ENCODE results near the gene MUC12. TPM values are rescaled to one million over a fixed set of nuclear protein-coding genes. Genes with fewer than 3 reads are reported as not detected.

The MUC12 gene
- total and polyA plus RNA-seq, 9 of the 15 experiments (the other 6 are each of a cell fraction or from before 2014, with no cell fraction given), result 0.23 to 1.2 (median 0.79) TPM; not detected in 1

DNA sequence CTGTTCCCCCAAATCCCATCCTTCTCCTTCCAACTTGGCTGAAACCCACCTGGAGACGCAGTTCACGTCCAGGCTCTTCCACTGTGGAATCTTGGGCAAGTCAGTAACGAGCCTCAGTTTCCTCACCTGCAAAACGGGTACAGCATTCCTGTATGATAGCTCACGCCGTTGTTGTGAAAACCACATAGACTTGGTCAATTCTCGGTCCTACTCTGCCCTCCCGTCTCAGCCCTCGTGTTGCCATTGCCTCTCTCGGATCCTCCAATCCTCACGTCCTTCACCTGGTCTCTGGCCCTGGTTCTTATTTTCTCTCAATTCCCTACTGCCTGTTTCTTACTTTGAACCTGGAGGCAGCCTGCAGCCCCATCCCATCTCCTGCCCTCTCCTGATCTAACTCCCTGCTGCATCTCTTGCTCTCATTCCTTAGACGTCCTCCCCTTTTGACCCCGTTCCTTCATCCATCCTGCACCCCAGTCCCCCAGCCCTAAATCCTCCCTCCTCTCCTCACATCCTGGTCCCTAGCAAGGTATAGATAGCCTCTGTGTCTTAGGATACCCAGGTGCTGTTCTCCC, 2.0 kb upstream of the MUC12 start:
- BruUV-seq (replicated peaks), result no TSS peak
- TF ChIP-seq RBM25 (IDR thresholded peaks at IDR 0.05; ENCODE audit: low read depth, low read length, severe bottlenecking), result peak; percentile 94
- 0 out of 6 replicates have a peak, but pooled peaks of 1 of the 3 experiments have one; percentile 11 for TF ChIP-seq CTCF (IDR thresholded peaks at IDR 0.05 in 2 of 3, conservative IDR thresholded peaks at IDR 0.05 in 1 of 3; ENCODE audit: insufficient read depth in 2 of 3, low read depth in 1 of 3, low read length in 3 of 3)
- peak; percentile 80; the same call in 1 of the 2 replicates for TF ChIP-seq SMARCA5 (IDR thresholded peaks at IDR 0.05)
- TF ChIP-seq PTBP1 (IDR thresholded peaks at IDR 0.05; ENCODE audit: low read depth, low read length), result 0 out of 2 replicates have a peak, but pooled peaks have one; percentile 82
- TF ChIP-seq, protein P1, sequence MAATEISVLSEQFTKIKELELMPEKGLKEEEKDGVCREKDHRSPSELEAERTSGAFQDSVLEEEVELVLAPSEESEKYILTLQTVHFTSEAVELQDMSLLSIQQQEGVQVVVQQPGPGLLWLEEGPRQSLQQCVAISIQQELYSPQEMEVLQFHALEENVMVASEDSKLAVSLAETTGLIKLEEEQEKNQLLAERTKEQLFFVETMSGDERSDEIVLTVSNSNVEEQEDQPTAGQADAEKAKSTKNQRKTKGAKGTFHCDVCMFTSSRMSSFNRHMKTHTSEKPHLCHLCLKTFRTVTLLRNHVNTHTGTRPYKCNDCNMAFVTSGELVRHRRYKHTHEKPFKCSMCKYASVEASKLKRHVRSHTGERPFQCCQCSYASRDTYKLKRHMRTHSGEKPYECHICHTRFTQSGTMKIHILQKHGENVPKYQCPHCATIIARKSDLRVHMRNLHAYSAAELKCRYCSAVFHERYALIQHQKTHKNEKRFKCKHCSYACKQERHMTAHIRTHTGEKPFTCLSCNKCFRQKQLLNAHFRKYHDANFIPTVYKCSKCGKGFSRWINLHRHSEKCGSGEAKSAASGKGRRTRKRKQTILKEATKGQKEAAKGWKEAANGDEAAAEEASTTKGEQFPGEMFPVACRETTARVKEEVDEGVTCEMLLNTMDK (IDR thresholded peaks at IDR 0.05; ENCODE audit: borderline replicate concordance, insufficient read depth, low read depth, low read length, poor library complexity, severe bottlenecking), result no peak
- peak; percentile 12; the same call in 1 of the 2 replicates for TF ChIP-seq TEAD2 (tag; IDR thresholded peaks at IDR 0.05)
- TF ChIP-seq ZBTB26 (CRISPR knock-in tag; IDR thresholded peaks at IDR 0.05), result peak; percentile 85; the same call in 1 of the 2 replicates
- no peak for TF ChIP-seq ZNF444 (CRISPR knock-in tag; IDR thresholded peaks at IDR 0.05)
- 0 out of 2 replicates have a peak, but pooled peaks have one; percentile 9 for TF ChIP-seq PBX2 (CRISPR knock-in tag; IDR thresholded peaks at IDR 0.05; ENCODE audit: low read depth)
- TF ChIP-seq PBX2 (tag; conservative IDR thresholded peaks at IDR 0.05; ENCODE audit: low read depth), result no peak
- TF ChIP-seq RCOR1 (IDR thresholded peaks at IDR 0.05; ENCODE audit: borderline replicate concordance in 1 of 2, low read depth in 2 of 2, low read length in 2 of 2), result peak in 1 of 2 experiments; percentile 64; a peak in 2 of 4 replicates
- peak; percentile 96 for TF ChIP-seq BCOR (IDR thresholded peaks at IDR 0.05)
- TF ChIP-seq ZC3H4 (CRISPR knock-in tag; IDR thresholded peaks at IDR 0.05; ENCODE audit: borderline replicate concordance), result no peak

More for the DNA sequence above, 2.0 kb upstream of the MUC12 start:
- peak; percentile 63 for FAIRE-seq
- H4K20me1 ChIP-seq (replicated peaks; ENCODE audit: control insufficient read depth, insufficient read depth, low read length), result peaks cover 20% of the 10 kb centered on the region
- no peak overlapping the region for H3K9ac ChIP-seq (ENCODE audit: insufficient read depth in 1 of 2, low read depth in 2 of 2, low read length in 2 of 2)
- WGBS (ENCODE audit: insufficient coverage, low coverage, missing lambda C conversion rate), result 3% methylated on average over 13 of the region's 13 CpGs
- H3K4me2 ChIP-seq (ENCODE audit: insufficient read depth, low read length), result no peak overlapping the region
- peaks cover 12 to 25% of the 10 kb centered on the region in 2 experiments; a peak in 4 of 5 replicates for H3K4me1 ChIP-seq (replicated peaks in 1 of 2; ENCODE audit: control insufficient read depth in 2 of 2, insufficient read depth in 2 of 2, low read length in 2 of 2)
- H3K36me3 ChIP-seq (ENCODE audit: control insufficient read depth, insufficient read depth, low read length), result no peaks in the 10 kb centered on the region
- ChIA-PET POLR2A (interaction anchor here (0.6 to 1.9 kb wide), 4 partner anchors 9 to 55 kb away, joined by 3 to 6 read pairs (median 3); no protein-coding TSS in a partner anchor), CTCF (ENCODE audit: low intra/inter-chr PET ratio) (interaction anchor here (1.8 kb wide), 1 partner anchor 110 kb away, joined by 9 read pairs; no protein-coding TSS in a partner anchor)
- peak in 2 of 4 experiments; percentile 24 to 38 for DNase-seq (ENCODE audit: extremely low read depth in 1 of 4, low spot score in 3 of 4)
- H3K9me3 ChIP-seq (replicated peaks; ENCODE audit: control insufficient read depth, insufficient read depth, low read depth, low read length), result no peaks in the 10 kb centered on the region
- in situ Hi-C loops (cut with MboI), result no loop called here
- peaks cover 41 to 71% of the 10 kb centered on the region in 2 experiments for H3K27me3 ChIP-seq (ENCODE audit: control insufficient read depth in 2 of 2, insufficient read depth in 2 of 2, low read length in 2 of 2)
- H3K9me1 ChIP-seq (ENCODE audit: control insufficient read depth, insufficient read depth, low read length), result peaks cover 10% of the 10 kb centered on the region
- no peaks in the 10 kb centered on the region for H3K79me2 ChIP-seq (ENCODE audit: control insufficient read depth, insufficient read depth, low read length)
- ATAC-seq, result no peak
- no peak overlapping the region for H3K4me3 ChIP-seq
- intact Hi-C loops (cut with micrococcal nuclease), result loop anchor here (5.0 kb wide), 1 partner anchor 170 kb away; no protein-coding TSS in a partner anchor
- no peak overlapping the region for H2AFZ ChIP-seq (ENCODE audit: low read depth, low read length)
- no peak overlapping the region for H3K27ac ChIP-seq (ENCODE audit: extremely low read depth, low read depth, low read length)

Data from K562 (cell line).